Trophoblast cell (in vitro differentiated cells and primary cell): Measurements from ENCODE around the gene MDFI.

ENCODE experiments used
- DNase-seq, 2 donors: peaks; one replicate each; pipeline ENCODE4 v3.0.0-alpha.2; 2016
- H2AFZ ChIP-seq: 2 replicates; pipeline ENCODE4 v1.6.1; 2013; ENCODE audit warnings: low read length, moderate library complexity, mild to moderate bottlenecking; ENCODE audit not compliant: insufficient read depth, poor library complexity
- H2AK5ac ChIP-seq: 2 replicates; pipeline ENCODE4 v1.6.1; 2013; ENCODE audit warnings: mild to moderate bottlenecking, low read length
- H2BK120ac ChIP-seq: 2 replicates; pipeline ENCODE4 v1.6.1; 2013; ENCODE audit warnings: low read length, mild to moderate bottlenecking, moderate library complexity; ENCODE audit not compliant: insufficient read depth, poor library complexity
- H2BK12ac ChIP-seq: 2 replicates; pipeline ENCODE4 v1.6.1; 2013; ENCODE audit warnings: mild to moderate bottlenecking, low read length, moderate library complexity
- H2BK5ac ChIP-seq: 2 replicates; pipeline ENCODE4 v1.6.1; 2013; ENCODE audit warnings: low read length, low read depth, moderate library complexity, mild to moderate bottlenecking; ENCODE audit not compliant: poor library complexity
- H3K14ac ChIP-seq: 2 replicates; pipeline ENCODE4 v1.6.1; 2013; ENCODE audit warnings: mild to moderate bottlenecking, low read length
- H3K18ac ChIP-seq: 2 replicates; pipeline ENCODE4 v1.6.1; 2013; ENCODE audit warnings: mild to moderate bottlenecking, low read length
- H3K23ac ChIP-seq: 2 replicates; pipeline ENCODE4 v1.6.1; 2013; ENCODE audit warnings: low read length
- H3K27ac ChIP-seq: 2 replicates; pipeline ENCODE4 v1.5.1; 2013; ENCODE audit warnings: low read depth, mild to moderate bottlenecking, inconsistent platforms, low read length, moderate library complexity
- H3K27me3 ChIP-seq: 2 replicates; pipeline ENCODE4 v1.6.1; 2013; ENCODE audit warnings: inconsistent platforms, mild to moderate bottlenecking, low read length, moderate library complexity; ENCODE audit not compliant: insufficient read depth
- H3K36me3 ChIP-seq, 2 experiments: 1 replicate in 1 of 2; 2 replicates in 1 of 2; pipeline ENCODE4 v1.6.1; 2013; ENCODE audit warnings: low read length in 2 of 2, mild to moderate bottlenecking in 2 of 2, moderate library complexity in 1 of 2; ENCODE audit not compliant: insufficient read depth in 2 of 2, control insufficient read depth in 1 of 2
- H3K4ac ChIP-seq: 2 replicates; pipeline ENCODE4 v1.6.1; 2013; ENCODE audit warnings: low read depth, mild to moderate bottlenecking, low read length, moderate library complexity
- H3K4me1 ChIP-seq, 2 experiments: 1 replicate in 1 of 2; 2 replicates in 1 of 2; pipeline ENCODE4 v1.6.1; 2013; ENCODE audit warnings: low read length in 2 of 2, mild to moderate bottlenecking in 2 of 2, moderate library complexity in 1 of 2; ENCODE audit not compliant: insufficient read depth in 2 of 2, control insufficient read depth in 1 of 2
- H3K4me2 ChIP-seq: 2 replicates; pipeline ENCODE4 v1.6.1; 2013; ENCODE audit warnings: inconsistent platforms, mild to moderate bottlenecking, low read length, moderate library complexity
- H3K4me3 ChIP-seq: 2 replicates; pipeline ENCODE4 v1.5.1; 2013; ENCODE audit warnings: mild to moderate bottlenecking, low read depth, low read length, inconsistent platforms
- H3K79me1 ChIP-seq: one replicate; pipeline ENCODE4 v1.6.1; 2013; ENCODE audit warnings: low read length
- H3K79me2 ChIP-seq: 2 replicates; pipeline ENCODE4 v1.6.1; 2013; ENCODE audit warnings: low read length, mild to moderate bottlenecking; ENCODE audit not compliant: control insufficient read depth, insufficient read depth, poor library complexity
- H3K9ac ChIP-seq: 2 replicates; pipeline ENCODE4 v1.6.1; 2013; ENCODE audit warnings: mild to moderate bottlenecking, low read length
- H3K9me3 ChIP-seq: 2 replicates; pipeline ENCODE4 v1.6.1; 2013; ENCODE audit warnings: low read depth, mild to moderate bottlenecking, control low read depth, inconsistent platforms, low read length; ENCODE audit not compliant: insufficient read depth
- H4K12ac ChIP-seq: 2 replicates; pipeline ENCODE4 v1.6.1; 2013; ENCODE audit warnings: low read depth, mild to moderate bottlenecking, low read length, moderate library complexity
- H4K8ac ChIP-seq: 2 replicates; pipeline ENCODE4 v1.6.1; 2013; ENCODE audit warnings: low read depth, mild to moderate bottlenecking, low read length, moderate library complexity
- H4K91ac ChIP-seq: one replicate; pipeline ENCODE4 v1.6.1; 2013; ENCODE audit warnings: low read depth, mild to moderate bottlenecking, low read length, moderate library complexity
- WGBS: extraction: QIAGEN DNeasy Blood & Tissue Kit; methylation state at CpG from one replicate; pipeline ENCODE4 v1.1.7; 2013; ENCODE audit warnings: missing lambda C conversion rate; ENCODE audit not compliant: insufficient read length, insufficient coverage; ENCODE audit errors: extremely low coverage; 5-methylcytosine and 5-hydroxymethylcytosine counted together

MDFI gene

DNA sequence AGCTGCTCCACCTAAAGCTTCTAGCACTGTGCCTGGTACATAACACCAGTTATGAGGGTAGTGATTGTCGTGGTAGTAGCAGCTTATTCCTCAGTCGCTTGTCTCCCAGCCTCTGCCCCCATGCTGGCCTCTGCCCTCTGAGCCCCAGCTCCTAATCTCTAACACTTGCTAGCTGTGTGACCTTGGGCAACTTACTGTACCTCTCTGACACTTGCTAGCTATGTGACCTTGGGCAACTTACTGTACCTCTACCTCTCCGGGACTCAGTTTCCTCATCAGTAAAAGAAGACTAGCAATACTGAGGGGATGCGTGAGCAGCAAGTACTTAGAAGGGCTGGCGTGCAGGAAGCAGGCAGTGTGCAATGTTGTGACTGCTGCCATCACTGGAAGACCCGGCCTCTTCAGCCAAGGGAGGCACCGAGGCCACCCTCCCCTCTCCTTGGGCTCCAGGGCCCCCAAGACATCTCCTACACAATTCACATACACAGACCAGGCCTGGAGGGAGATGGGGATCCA, 9.9 kb downstream of the MDFI start:
- no peak overlapping the region for H2AK5ac ChIP-seq
- H2AFZ ChIP-seq = no peak overlapping the region
- no CpG with 5 or more reads among the region's 7 CpGs for WGBS
- H3K79me1 ChIP-seq = peaks cover 19% of the 10 kb centered on the region
- H3K27me3 ChIP-seq = no peaks in the 10 kb centered on the region
- H2BK120ac ChIP-seq = no peak overlapping the region
- H3K23ac ChIP-seq = no peak overlapping the region
- peaks cover 85 to 89% of the 10 kb centered on the region in 2 experiments for H3K36me3 ChIP-seq
- no peak overlapping the region for H4K8ac ChIP-seq
- no peak overlapping the region for H3K4me2 ChIP-seq
- no peak overlapping the region for H4K91ac ChIP-seq
- peaks cover 7% of the 10 kb centered on the region for H3K79me2 ChIP-seq
- H3K4me1 ChIP-seq = peaks cover 37 to 47% of the 10 kb centered on the region in 2 experiments
- H3K9ac ChIP-seq = no peak overlapping the region
- no peak overlapping the region for H3K14ac ChIP-seq
- H3K4ac ChIP-seq = no peak overlapping the region
- no peak overlapping the region for H4K12ac ChIP-seq
- H3K18ac ChIP-seq = no peak overlapping the region
- H2BK5ac ChIP-seq = no peak overlapping the region
- no peak overlapping the region for H3K4me3 ChIP-seq
- H3K9me3 ChIP-seq = peaks cover 2% of the 10 kb centered on the region
- H3K27ac ChIP-seq = no peak overlapping the region
- DNase-seq = no peak
- H2BK12ac ChIP-seq = no peak overlapping the region

DNA sequence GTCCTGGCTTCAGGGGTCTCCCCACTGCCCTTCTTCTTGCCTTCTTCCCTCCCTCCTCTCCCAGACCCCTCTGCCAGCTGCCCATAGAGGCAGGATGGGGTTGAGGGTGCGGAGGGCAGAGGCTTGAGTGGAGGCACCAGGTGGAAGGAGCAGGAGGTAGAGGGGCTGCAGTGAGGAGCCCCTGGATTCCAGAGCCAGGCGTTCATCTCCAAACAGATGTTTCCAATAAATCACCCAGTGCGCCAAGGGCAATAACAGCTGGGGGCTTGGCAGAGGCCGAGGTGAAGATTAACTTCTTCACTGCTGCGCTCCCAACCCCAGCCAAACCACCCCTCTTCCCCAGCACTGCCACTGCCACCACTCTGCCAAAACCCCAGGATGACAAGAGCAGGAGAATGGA, 10.7 kb downstream of the MDFI start:
- Histone ChIP-seq H3K4me3 (no peak overlapping the region), H4K91ac (no peak overlapping the region), H3K4ac (peak overlapping the region; percentile 23), H2BK120ac (no peak overlapping the region), H2BK12ac (no peak overlapping the region), H3K79me2 (peaks cover 7% of the 10 kb centered on the region), H3K9ac (no peak overlapping the region), H2AFZ (no peak overlapping the region), H3K9me3 (peaks cover 2% of the 10 kb centered on the region), H3K27ac (no peak overlapping the region), H3K36me3 (peaks cover 89 to 91% of the 10 kb centered on the region in 2 experiments), H3K27me3 (no peaks in the 10 kb centered on the region), H3K4me1 (peaks cover 36 to 47% of the 10 kb centered on the region in 2 experiments), H4K12ac (no peak overlapping the region), H2AK5ac (no peak overlapping the region), H4K8ac (no peak overlapping the region), H3K4me2 (no peak overlapping the region), H3K79me1 (peaks cover 15% of the 10 kb centered on the region), H3K23ac (no peak overlapping the region), H3K18ac (no peak overlapping the region), H3K14ac (no peak overlapping the region), H2BK5ac (no peak overlapping the region)
- WGBS = no CpG with 5 or more reads among the region's 5 CpGs
- no peak for DNase-seq

DNA sequence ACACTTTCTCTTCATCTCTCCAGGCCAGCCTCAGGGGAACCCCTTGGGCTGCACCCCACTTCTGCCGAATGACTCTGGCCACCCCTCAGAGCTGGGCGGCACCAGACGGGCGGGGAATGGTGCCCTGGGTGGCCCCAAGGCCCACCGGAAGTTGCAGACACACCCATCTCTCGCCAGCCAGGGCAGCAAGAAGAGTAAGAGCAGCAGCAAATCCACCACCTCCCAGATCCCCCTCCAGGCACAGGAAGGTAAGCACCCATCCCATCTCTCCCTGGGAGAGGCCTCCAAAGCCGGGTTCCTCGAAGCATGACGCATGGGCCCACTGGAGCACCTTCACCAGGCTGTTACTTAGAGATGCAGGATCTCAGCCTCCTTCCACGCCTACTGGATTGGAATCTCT, 11.3 kb downstream of the MDFI start:
- H3K4me2 ChIP-seq = no peak overlapping the region
- no peak overlapping the region for H2BK5ac ChIP-seq
- H3K9ac ChIP-seq = no peak overlapping the region
- H3K27ac ChIP-seq = no peak overlapping the region
- no peak overlapping the region for H3K23ac ChIP-seq
- H3K27me3 ChIP-seq = no peaks in the 10 kb centered on the region
- H4K12ac ChIP-seq = no peak overlapping the region
- H3K4ac ChIP-seq = no peak overlapping the region
- H3K9me3 ChIP-seq = peaks cover 2% of the 10 kb centered on the region
- peaks cover 34 to 41% of the 10 kb centered on the region in 2 experiments for H3K4me1 ChIP-seq
- no peak overlapping the region for H3K14ac ChIP-seq
- H4K8ac ChIP-seq = no peak overlapping the region
- no peak overlapping the region for H2AK5ac ChIP-seq
- no peak overlapping the region for H2AFZ ChIP-seq
- H3K18ac ChIP-seq = no peak overlapping the region
- H3K4me3 ChIP-seq = no peak overlapping the region
- H2BK12ac ChIP-seq = no peak overlapping the region
- H4K91ac ChIP-seq = no peak overlapping the region
- H2BK120ac ChIP-seq = no peak overlapping the region
- no peak for DNase-seq
- peaks cover 88 to 92% of the 10 kb centered on the region in 2 experiments for H3K36me3 ChIP-seq
- WGBS = no CpG with 5 or more reads among the region's 10 CpGs
- H3K79me2 ChIP-seq = peaks cover 4% of the 10 kb centered on the region
- H3K79me1 ChIP-seq = peaks cover 9% of the 10 kb centered on the region

DNA sequence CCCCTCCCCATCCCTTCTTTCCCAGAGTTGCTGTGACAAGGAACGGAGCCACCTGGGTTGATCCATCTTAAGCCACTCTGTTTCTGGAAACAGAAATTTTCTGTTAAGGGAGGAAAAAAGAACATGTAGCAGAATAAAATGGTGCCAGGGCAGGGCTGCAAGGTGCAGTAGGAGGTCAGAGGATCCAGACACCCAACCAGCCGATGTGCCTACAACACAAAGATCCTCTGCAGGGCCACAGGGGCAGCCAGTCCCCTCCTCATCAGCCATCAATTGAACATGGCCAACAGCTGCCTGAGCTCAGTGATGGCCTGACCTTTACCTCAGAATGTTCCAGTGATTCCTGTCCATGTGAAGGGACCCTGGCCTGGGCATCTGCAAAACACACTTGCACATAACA, 11.9 kb downstream of the MDFI start:
- Histone ChIP-seq H3K79me2 (peaks cover 4% of the 10 kb centered on the region), H3K18ac (no peak overlapping the region), H3K9me3 (peaks cover 2% of the 10 kb centered on the region), H2AFZ (no peak overlapping the region), H3K9ac (no peak overlapping the region), H3K14ac (no peak overlapping the region), H3K79me1 (peaks cover 4% of the 10 kb centered on the region), H3K23ac (no peak overlapping the region), H3K4me2 (no peak overlapping the region), H4K8ac (no peak overlapping the region), H2BK120ac (no peak overlapping the region), H4K91ac (no peak overlapping the region), H3K36me3 (peaks cover 85 to 92% of the 10 kb centered on the region in 2 experiments), H3K27me3 (no peaks in the 10 kb centered on the region), H2BK5ac (no peak overlapping the region), H3K27ac (no peak overlapping the region), H2BK12ac (no peak overlapping the region), H2AK5ac (no peak overlapping the region), H3K4me1 (peaks cover 31 to 38% of the 10 kb centered on the region in 2 experiments), H3K4me3 (no peak overlapping the region), H3K4ac (no peak overlapping the region), H4K12ac (no peak overlapping the region)
- DNase-seq = no peak
- no CpG with 5 or more reads among the region's 2 CpGs for WGBS
